GM12801 (cell line): ENCODE results near the gene ATP6V1E1.

Experiments
- TF ChIP-seq, protein P1 (sequence below): IDR thresholded peaks from one replicate; pipeline ENCODE4 v1.5.1; 2011; ENCODE audit warnings: control low read depth; ENCODE audit not compliant: insufficient read length; ENCODE audit errors: extremely low read depth

The ATP6V1E1 gene

DNA sequence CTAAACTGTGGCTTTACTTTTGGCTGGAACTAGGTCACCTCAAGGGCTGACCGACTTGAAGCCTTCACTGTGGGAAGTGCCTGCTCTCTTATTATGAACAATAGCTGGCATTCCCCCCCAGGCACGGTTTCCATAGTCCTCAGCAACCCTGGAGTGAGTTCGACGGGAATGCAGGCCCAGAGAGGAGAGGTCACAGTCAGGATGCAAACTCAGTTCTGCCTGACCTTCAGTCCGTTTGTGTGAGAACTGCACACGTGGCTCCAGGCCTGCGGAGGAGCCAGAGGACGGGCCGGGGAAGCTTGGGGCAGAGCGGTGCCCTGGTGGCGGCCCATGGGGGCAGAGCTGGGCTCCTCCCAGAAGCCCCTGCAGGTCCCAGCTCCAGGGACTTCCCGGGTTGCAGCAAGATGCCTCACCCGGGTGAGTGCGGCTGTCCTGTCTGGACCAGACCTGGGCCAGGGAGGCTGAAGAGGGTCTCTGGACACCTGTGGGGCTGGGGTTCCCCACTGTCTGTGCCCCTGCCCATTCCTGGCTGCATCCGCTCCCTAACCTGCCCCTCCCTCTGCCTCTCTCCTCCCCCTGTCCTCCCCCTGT lies 48.0 kb downstream of the ATP6V1E1 start:
- TF ChIP-seq, protein P1, sequence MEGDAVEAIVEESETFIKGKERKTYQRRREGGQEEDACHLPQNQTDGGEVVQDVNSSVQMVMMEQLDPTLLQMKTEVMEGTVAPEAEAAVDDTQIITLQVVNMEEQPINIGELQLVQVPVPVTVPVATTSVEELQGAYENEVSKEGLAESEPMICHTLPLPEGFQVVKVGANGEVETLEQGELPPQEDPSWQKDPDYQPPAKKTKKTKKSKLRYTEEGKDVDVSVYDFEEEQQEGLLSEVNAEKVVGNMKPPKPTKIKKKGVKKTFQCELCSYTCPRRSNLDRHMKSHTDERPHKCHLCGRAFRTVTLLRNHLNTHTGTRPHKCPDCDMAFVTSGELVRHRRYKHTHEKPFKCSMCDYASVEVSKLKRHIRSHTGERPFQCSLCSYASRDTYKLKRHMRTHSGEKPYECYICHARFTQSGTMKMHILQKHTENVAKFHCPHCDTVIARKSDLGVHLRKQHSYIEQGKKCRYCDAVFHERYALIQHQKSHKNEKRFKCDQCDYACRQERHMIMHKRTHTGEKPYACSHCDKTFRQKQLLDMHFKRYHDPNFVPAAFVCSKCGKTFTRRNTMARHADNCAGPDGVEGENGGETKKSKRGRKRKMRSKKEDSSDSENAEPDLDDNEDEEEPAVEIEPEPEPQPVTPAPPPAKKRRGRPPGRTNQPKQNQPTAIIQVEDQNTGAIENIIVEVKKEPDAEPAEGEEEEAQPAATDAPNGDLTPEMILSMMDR = no peak

DNA sequence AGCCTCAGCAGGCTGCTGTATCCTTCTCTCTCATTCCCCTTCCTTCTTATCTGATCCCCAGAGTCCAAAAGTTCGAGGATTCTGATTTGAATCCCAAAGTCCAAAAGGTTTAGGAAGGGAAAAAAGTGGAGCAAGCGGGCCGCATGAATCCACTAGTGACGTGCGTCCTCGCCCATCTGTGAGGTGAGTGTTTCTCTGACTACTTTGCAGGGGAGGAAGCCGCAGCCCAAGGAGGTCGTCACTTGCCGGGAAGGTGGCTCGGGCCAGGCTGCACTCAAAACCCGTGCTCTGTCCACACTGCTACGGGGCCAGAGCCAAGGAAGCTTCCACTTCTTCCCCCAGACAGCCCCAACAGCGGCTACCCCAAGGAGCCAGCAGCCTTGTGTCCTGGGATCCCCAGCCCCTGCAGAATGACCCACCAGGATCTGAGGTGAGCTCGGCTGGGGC lies 49.0 kb downstream of the ATP6V1E1 start:
- TF ChIP-seq, protein P1 = no peak

DNA sequence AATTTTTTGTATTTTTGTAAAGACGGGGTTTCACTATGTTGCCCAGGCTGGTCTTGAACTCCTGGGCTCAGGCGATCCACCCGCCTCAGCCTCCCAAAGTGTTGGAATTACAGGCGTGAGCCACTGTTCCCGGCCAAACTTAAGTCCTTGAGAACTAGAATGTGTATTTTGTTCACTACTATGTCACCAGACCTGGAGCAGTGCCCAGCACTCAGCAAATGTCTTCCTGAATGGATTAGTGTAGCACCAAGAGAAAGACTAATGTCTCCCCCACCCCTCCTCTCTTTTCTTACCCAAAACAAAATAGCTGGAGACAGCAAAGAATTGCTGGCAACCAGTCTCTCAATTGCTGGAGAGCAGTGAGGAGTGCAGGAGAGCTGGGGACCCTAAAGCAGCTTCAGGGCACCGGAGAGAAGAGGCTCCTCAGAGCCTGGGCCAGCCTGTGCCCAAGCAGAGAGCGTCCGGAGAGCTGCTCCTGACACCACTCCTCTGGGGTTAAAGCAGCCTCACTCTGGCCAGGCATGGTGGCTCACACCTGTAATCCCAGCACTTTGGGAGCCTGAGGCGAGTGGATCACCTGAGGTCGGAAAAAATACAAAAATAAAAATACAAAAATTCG lies 50.3 kb downstream of the ATP6V1E1 start:
- TF ChIP-seq, protein P1 = no peak

DNA sequence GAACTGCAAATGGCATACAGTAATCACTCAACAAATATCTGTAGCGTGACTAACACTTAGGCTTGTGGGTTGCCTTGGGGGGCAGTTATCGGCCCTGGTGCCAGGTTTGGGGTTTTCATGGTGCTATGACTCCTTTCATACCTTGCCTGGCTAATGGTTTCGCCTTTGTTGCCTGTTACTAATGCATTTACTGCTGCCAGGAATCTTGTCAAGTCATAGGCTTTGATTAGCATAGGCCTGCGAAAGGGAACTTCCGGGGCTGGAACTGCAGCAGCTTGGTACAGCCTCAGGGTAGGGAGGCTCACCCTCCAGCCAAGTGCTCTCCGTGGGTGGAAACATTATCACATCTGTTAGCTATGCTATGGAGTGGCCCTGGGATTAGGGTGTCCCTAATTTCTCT lies 52.1 kb downstream of the ATP6V1E1 start:
- TF ChIP-seq, protein P1 = no peak

DNA sequence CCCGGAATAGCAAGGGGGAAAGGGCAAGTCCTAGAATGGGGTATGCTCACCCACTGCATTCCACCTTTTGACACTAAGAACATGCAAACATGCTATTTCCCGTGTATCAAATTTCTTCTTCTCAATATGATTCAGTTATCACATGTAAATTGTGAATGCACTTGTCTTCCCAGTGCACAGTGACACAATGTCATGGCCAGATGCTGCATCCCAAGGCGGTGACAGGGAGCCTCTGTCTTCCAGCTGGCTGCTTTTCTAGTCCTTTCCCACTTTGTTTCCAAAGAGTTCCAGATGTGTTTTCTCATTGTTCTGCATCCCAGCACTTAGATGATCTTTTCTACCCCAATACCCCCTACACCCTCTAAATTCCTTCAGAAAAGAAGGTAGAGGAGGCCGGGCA lies 52.9 kb downstream of the ATP6V1E1 start:
- TF ChIP-seq, protein P1 = no peak

DNA sequence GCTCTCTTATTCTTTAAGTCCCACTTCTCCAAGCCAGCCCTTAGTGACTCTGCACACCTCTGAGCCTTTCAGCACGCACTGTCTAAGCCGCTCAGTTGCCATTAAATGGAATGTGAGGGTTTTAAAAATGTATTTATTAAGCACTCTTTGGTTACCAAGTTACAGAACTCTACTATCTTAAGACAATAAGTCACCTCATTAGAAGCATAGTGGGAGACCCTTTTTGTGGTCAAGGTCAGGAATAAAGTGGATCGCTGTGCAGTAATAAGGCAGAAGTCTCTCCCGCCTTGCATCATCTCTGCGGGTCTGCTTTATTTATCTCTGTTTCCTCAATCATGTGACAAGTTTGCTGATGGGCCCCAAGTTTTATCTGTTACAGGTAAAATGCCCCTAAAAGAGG lies 53.4 kb downstream of the ATP6V1E1 start:
- TF ChIP-seq, protein P1 = no peak

DNA sequence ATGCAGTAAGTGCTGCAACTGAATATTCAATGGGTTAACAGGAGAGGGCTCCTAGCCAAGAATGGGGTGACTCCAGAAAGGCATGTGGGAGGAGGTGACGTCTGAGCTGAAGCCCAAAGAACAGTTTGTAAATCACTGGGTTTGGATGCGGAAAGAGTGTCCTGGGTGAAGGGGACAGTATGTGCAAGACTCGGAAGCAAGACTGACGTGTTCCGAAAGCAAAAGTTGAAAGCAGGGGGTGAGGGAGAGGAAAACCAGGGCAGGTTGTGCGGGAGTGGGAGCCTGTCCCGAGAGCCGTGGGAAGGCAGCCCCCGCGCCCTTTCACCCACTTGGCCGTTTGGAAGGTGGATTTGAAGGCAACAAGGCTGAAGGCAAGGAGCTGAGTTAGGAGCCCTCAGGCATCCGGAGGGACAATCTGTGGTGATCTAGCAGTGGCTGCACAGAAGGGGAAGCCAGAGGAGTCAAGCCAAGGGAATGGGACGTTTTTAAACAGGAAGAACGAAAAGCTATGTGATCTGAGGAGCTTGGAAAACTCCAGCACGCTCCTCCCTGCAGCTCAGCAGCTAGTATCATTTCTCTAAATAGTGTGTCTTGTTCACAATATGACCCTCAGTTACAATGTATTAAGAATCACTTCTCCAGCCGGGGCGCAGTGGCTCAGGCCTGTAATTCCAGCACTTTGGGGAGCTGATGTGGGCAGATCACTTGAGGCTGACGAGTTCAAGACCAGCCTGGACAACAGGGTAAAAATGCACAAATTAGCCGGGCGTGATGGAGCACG lies 57.5 kb downstream of the ATP6V1E1 start:
- TF ChIP-seq, protein P1 = no peak
